NCI-H1417 (cell line): ENCODE measurements around the gene DKK2.
A peak's percentile ranks its signal among the peaks of the same experiment; 100 is the strongest.

Source experiments
- DNase-seq, 3 experiments: peaks; one replicate each; lab custom pipeline; 2025; lab: John Stamatoyannopoulos, UW

The DKK2 gene

DNA sequence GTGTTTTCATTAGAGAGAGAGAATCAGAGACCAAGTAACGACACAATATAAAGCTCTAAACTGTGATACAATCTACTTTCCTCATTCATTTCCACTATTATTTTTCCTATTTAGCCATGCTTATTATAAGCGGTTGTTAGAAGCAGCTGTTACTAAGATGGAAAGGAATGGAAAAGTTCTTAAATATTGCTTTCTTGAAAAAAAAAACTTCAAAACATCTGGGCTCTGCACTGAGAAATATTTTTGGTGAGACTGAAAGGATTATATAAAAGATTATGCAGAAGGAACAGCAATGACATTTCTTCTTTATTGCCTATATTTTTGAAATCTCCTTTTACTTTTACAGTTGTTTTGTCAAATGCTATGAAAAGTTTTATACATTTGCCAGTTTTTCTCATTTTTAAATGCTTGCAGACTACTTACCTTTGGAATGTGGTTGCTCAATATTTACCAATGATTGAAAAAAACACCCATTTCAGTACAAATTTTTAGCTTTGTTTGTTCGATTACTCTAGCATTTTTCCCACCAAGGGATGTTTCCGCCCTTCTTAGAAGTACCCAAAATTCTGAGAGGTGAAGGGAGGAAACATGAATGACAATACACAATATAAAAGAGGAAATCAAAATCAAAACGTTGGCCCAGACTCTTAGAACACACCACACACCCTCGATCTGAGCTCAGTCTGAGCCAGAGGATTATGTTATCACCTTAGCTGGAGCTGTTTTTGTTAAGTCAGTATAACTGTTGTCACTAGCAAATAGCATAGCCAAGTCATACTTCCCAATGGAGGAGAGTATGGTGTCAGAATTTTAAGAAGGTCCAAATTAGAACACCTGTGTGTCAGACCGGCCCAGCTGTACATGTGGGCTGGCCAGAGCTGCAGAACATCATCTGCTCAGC, 18.4 kb downstream of the DKK2 start:
- DNase-seq: no peak

DNA sequence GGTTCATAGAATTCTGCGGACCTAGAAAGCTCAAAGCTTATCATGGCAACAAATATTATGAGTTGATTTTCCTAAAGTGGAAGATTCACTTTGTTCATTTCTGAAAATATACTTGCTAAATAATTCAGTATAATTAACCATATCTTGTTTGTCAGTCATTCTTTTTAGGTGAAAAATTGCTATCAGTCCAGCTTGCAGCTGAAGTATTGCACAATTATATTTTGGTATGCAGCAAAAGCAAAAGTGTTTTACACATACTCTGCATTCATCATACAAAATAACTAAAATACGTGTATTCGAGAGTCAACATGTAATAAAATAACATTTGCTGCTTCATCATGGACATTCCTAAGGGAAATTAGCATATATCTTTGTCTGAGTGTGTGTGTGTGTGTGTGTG, 24.8 kb downstream of the DKK2 start:
- no peak for DNase-seq

DNA sequence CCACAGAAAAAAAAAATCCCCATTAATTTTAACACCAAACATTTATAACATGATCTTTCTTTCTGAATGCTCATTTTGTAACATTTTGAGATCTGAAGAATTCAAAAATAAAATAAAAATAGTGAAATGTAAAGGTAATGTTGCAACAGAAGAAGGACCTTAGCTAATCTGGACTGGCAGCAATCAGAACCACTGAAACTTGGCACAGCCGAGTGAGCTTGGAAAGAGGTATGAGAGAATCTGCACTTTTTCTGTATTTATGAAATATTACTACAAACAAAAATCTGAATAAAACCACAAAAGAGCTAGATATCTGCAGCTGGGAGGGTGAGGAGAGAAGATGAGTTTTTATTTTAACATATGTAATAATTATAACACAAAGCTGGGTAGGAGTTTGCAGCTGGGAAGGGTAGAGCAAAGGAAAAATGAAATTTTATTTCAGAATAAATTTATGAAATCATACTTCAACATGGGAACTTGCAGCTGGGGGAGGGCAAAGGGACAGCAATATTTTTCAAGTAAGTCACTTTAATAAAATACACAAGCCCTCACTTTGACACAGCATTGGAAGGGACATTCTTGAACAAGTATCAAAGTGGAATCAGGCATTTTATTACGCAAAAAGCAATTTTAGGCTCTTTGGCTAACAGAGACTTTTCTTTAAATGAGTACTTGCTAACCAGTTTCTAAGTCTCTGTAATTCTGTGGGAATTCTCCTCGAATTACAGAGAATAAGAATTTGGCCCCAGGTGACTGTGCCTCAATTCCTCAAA, 26.7 kb downstream of the DKK2 start:
- DNase-seq: no peak

DNA sequence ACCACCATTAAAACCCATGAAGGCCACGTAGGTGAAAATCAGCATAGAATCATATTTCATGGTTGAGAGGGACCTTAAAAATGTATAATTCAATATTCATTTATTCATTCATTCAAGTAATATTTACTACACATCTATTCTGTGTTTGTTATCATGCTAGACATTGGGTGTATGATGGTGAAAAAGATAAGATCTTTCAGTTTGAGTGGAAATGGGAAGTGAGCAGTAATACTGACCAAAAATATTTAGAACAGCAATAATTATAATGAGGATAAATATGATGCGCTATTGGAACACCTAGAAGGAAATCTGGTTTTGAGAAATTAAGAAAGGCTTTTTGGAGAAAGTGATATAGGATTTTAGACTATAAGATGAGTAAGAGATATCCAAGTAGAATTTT, 28.0 kb downstream of the DKK2 start:
- no peak for DNase-seq

DNA sequence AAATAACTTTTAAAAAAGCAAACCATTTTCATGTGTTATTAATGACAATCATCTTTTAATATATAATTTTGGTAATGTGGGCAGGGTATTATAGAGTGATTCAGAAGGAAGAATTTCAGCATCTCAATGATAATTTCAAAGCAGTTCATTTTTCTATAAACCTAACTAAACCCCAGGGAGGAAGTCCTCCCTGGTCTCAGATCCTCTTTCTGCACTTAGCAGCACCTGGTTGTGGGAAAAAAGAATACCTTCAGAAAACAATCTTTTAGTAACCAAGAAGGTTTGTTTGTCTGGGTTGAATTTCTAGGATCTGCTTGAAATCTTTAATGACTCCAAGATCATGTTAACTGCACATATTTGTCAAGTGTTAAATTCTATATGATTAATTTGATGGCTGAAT, 29.9 kb downstream of the DKK2 start:
- peak in 1 of 3 experiments; percentile 9 for DNase-seq

DNA sequence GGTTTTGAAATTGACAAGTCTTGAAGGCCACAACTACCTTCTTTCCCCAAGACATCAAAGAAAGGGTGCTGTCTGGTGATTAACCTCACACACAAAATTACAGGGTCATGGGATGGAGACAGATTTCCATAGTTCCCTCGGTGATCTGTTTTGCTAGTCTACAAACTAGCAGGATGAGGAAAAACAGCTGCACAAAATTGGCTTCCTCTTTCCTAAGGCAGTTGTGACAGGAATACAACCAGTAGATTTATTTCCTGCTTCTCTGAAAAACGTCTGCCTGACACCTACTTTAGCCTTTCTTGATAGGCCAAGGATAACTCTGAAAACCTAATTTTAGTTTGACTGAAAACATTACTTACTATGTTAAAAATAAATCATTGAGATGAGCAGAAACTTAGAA, 39.6 kb downstream of the DKK2 start:
- peak in 1 of 3 experiments; percentile 13 for DNase-seq

DNA sequence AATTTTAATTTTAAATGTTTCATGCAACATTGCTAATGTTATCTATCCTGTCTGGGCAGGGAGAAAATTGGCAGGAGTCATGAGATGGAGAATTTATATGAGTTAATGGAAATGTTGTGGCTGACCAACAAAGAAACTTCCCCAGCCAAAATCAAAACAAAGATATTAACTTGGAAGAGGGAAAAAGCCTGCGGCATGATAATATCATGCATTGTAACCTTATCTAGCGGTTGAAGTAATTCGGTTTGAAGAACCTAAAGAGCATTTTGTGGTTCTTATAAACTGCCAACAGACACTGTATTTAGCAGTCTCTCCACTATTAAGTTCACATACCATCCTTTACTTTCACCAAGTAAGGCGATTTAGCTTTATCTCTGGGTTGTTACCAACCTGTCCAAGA, 42.3 kb downstream of the DKK2 start:
- no peak for DNase-seq

DNA sequence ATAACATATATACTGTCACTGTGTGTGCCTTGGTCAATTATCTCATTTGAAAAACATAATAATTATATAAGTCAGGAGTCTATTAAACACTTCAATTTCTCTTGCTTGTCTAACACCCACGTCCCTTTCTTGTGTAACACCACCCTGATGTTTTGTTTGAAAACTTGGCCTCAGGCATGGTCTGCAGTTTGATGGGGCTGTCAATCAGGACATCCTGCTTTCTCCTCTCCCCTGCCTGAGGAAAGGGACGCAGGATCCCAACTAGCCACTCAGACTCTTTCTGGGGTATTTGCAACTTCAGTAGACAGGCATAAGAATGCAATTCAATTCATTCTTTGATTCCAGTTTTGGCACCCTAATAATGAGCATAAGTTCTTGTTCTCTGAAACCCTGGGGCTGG, 48.8 kb downstream of the DKK2 start:
- DNase-seq: peak in 2 of 3 experiments; percentile 69 to 92

DNA sequence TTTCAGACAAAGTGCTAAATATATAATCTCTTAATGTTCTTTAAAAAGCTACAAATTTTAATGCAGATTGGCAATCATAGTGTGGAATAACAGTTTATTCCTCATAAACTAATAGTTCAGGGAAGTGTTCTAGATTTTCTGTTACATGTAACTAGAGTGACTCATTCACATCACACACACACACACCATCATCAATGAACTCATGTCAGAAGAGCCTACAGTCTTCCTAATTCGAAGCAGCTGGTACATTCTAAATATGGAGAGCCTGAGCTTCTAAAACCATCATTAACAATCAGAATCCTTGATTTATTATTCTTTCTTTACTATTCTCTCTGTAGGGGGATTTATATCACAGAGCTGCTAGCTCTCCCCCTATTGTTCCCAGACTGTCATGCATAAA, 49.6 kb downstream of the DKK2 start:
- DNase-seq: peak in 2 of 3 experiments; percentile 45 to 91

DNA sequence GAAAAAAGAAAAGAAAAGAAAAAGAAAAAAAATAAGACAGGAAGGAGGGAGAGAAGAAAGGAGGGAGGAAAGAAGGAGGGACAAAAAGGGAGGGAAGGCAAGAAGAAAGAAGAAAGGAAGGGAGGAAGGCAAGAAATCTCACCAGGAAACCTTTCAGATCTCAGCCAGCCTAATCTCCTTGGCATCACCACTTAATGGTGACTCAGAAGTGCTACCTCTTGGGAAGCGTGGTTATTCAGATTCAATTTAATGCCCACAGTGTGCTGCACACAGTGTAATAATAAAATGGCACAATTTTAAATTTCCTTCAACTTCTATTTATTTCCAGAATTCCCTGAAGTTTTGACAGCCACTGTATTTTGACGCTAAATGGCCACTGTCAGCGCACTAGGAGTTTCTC, 50.3 kb downstream of the DKK2 start:
- no peak for DNase-seq

DNA sequence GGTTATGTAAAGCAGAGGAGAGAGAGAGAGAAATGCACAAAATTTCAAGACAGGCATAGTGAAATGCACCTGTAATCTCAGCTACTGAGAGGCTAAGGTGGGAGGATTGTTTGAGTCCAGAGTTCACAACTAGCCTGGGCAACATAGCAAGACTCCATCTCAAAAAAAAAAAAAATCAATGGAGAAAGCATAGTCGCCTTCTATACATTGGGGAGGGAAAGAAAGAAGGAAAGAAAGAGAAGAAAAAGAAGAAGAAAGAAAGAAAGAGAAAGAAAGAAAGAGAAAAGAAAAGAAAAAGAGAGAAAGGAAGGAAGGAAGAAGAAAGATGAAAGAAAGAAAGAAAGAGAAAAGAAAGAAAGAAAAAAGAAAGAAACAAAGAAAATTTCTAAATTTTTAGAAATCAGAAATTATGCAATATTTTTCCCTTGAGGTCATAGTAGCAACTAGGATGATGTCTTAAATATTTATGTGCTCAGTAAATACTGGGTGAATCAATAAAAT, 53.4 kb downstream of the DKK2 start:
- DNase-seq: no peak

DNA sequence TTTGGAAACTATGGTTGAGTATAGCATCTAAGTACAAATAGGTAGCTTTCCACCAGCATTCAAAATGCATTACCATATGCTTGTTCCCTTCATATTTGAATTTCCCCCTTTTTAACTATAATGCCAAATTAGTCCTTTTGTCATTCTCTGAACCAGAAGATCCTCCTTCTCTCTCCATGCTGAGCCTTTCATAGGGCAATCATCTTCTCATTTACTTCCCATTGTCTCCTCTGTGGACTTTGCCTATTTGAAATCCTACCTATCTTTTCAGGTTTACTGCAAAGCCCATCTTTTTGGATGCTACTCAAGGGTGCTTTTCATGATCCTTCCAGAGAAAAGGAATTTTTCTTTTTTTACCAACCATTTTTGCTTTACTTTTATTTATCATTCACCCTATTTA, 54.7 kb downstream of the DKK2 start:
- peak in 1 of 3 experiments; percentile 15 for DNase-seq

DNA sequence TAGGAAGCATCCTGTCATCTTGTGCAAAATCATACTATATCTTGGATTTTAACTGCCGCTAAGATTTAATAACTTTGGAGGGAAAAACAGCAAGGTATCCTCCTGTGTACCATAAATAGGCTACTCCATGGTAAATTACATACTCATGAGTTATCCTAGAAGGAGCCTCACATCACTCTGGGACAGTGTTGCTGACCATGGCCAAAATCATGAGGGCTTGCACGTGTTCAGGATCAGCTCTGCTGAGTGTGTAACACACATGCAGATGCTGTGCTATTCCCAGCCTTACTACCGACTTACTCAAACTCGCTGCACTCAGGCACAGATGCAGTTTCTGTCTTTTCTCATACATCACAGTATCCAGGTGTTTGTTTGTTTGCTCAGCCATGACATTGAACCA, 56.6 kb downstream of the DKK2 start:
- DNase-seq: no peak

DNA sequence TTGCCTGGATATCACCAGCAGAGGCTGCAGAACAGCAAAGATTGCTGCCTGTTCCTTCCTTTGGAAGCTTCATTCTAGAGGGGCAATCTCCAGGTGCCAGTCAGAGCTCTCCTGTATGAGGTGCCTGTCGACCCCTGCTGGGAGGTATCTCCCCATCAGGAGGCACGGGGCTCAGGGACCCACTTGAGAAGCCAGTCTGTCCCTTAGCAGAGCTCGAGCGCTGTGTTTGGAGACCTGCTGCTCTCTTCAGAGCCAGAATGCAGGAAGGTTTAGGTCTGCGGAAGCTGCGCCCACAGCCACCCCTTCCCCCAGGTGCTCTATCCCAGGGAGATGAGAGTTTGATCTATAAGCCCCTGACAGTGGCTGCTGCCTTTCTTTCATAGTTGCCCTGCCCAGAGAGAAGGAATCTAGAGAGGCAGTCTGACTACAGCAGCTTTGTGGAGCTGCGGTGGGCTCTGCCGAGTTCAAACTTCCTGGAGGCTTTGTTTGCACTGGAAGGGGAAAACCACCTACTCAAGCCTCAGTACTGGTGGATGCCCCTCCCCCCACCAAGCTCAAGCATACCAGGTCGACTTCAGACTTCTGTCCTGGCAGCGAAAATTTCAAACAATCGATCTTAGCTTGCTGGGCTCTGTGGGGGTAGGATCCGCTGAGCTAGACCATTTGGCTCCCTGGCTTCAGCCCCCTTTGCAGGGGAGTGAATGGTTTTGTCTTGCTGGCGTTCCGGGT, 57.9 kb downstream of the DKK2 start:
- no peak for DNase-seq

DNA sequence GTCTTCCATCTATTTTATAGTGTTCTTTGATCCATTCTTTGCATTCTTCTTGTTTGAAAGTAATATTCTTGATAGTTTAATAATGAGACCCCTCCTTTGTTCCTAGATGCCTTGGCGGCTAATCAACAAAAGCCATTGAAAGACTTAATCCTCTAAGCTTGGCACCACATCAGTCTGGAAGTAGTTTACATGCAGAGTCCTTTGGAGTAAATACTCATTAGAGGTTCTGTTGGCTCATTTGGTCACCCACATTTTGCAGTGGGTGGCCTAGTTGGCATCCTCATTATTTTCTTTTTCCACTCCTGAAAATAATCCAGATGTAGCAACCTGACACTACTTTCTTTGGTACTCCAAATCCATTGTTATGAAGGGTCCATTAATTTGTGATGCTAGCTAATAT, 64.5 kb downstream of the DKK2 start:
- DNase-seq: peak in 2 of 3 experiments; percentile 27 to 79

DNA sequence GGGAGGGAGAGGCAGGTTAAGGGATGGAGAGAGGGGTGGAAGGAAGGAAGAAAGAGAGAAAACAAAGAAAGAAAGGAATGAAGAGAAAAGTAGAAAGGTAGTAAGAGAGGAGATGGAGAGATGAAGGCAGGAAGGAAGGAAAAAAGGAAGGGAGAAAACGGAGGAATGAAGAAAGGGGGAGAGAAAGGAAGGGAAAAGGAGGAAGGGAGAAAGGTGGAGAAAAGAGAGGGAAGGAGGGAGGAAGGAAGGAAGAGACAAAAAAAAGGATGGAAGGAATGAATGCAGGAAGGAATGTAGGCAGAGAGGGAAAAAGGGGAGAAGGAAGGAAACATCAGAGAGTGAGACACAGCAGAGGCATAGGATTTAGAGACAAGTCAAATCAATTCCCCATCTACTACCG, 68.2 kb downstream of the DKK2 start:
- DNase-seq: no peak

DNA sequence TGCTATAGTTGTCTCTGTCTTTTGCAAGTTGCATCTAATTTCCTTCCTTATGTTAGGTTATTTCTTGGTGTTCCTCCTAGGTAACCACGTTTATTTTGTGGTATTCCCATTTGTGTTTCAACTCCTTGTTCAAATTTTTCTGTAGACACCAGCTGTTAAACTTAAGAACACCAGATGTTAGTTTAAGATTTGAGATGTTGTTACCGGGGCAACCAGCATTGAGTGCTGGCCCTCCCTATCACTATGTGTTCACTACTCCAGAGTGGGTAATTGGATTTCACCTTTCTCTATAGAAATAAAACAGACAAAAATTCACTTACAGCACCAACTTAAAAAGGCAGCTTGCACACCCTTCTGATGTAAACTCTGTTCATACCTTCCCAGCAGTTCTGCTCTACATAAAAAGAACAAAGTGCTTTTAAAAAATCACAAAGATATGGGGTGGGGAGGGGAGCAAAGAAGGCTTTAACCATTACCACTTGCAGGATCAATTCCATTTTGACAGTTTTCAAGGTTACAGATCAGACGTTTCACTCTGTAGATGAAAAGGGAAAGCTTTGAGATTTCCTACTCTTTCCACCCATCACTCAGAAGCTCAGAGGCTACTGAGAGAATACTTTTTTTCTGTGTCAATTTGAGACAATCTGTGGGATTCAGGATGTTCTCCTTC, 82.9 kb downstream of the DKK2 start:
- DNase-seq: peak in 1 of 3 experiments; percentile 22

DNA sequence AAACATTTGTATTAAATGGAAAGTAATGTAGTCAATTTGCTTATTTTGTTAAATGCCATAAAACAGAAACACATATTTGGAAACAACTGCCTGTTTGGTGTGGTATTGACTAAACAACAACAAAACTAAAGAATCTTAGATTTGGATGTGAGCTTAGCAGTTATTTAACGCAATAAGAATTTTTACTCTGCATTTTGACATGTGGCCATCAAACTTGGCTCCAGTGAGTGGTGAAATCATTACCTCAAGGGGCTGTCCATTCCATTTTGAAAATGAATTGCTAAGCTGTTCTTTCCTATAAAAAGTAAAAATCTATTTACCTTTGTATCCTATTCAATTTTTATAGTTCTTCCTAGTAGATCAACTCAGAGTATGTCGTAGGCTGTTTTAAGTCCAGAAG, 84.2 kb downstream of the DKK2 start:
- no peak for DNase-seq

DNA sequence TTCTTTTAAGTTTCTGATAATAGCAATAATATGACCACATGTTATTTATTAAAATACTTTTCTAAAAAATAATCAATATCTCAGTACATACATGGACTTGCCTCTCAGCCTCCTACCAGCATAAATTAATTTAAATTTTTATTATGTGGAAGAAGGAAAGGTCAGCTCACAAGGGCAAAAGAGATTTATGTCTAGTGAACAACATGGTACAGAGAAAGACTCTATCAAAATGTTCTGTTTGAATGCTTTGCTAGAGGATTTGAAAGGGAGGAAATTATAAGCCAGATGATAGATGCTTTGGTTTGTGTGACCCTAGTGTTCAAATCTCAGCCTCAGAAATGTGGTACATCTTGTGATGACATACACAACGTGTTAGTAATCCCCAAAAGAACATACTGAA, 94.3 kb downstream of the DKK2 start:
- no peak for DNase-seq

DNA sequence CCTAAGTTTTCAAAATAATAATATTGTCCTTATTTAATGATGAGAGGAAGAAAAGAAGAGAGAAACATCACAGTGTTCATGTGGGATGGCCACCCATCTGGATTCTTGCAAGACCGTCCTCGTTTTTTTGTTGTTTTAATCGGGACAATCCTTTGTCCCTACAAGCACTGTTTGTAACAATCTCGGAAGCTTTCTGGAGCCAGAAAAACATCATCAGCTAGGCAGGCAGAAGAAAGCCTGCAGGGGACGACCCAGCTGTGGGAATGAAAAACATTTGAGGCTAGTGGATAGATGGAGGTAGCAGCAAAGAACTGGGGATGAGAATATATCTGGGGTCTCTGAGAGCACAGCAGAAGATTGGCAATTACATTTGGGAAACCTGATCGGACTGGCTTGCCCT, 105.6 kb downstream of the DKK2 start:
- no peak for DNase-seq

DNA sequence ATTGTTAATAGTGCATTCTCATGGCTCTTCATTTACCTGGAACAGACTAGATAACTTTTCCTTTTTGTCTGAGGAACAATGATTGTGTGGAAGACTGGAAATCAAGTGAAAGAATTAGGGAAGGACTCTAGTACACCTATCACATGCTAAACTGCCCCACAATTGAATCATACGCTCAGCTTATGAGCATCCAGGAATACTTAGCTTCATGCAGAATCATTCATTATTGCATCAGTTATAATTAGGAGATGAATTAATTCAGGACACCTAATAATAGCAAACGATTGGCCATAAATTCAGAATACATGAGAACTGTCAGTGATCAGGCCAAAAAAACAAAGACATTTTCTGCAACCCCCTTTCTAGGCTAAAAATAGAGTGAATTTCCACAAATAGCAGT, 106.9 kb downstream of the DKK2 start:
- DNase-seq: no peak

DNA sequence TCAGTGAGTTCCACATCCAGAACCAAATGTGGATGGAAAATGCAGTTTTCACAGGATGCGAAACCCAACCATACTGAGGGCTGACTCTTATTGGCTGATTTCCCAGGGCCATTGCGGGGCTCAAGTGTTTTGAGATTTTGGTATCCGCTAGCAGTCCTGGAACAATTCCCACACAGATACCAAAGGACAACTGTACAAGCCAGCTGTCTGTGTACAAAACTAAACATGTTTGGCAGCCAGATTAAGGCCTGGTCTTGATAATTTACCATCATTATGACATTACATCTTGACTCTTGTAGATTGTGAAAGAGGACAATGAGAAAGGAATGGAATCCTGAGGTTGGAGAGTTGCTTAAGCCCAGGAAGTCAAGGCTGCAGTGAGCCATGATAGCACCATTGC, 121.9 kb downstream of the DKK2 start:
- no peak for DNase-seq
